ENCODE results near the gene MEP1A. TPM values are rescaled to one million over a fixed set of nuclear protein-coding genes. Genes with fewer than 3 reads are reported as not detected.
"Not testable (repeated sequence)": the region's sequence is repeated elsewhere in the genome, so short reads cannot be mapped to it uniquely, and the experiment has no call there.

MEP1A gene
- polyA plus RNA-seq, 3 donors from 2014 or later, result not detected

DNA sequence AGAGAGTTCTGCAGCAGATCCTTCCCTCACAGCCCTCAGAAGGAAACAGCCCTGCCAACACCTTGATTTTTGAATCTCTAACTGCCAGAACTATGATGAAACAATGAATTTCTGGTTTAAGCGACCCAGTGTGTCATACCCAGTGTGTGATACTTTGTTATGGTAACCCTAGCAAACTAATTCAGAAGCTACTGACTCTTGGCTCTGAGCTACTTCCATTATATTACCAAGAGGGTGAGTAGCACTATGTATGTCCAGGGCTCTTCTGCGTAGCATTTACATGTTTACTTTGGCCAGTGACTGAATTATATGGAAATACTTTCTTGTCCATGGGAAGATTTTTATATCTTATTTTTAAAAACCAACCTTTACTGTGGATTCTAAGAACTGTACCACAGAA is 29.7 kb upstream of the MEP1A start:
- peaks cover 0 to 3% (median 0%) of the 10 kb centered on the region in 6 donors for H3K9me3 Mint-ChIP-seq
- no peaks in the 10 kb centered on the region for H3K4me1 Mint-ChIP-seq
- peaks cover 2 to 6% (median 5%) of the 10 kb centered on the region in 3 donors for H3K27me3 Mint-ChIP-seq (ENCODE audit: low read depth in 3 of 3)
- no peak overlapping the region for H3K4me3 Mint-ChIP-seq
- DNase-seq, result no peak
- no peaks in the 10 kb centered on the region for H3K36me3 Mint-ChIP-seq
- H3K27ac Mint-ChIP-seq, result no peak overlapping the region

DNA sequence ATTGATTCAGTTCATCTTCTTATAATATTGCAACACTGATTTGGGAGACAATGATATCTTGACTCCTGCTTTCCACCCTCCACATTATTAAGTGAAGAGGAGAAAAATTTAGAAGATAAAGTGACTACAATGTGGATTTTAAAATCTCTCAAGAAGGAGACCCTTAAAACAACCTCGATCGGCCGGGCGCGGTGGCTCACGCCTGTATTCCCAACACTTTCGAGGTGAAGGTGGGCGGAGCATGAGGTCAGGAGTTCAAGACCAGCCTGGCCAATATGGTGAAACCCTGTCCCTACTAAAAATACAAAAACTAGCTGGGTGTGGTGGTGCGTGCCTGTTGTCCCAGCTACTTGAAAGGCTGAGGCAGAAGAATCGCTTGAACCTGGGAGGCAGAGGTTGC is 28.9 kb upstream of the MEP1A start:
- H3K4me1 Mint-ChIP-seq; DNase-seq; H3K27me3 Mint-ChIP-seq (ENCODE audit: low read depth in 3 of 3); H3K4me3 Mint-ChIP-seq; H3K9me3 Mint-ChIP-seq; H3K36me3 Mint-ChIP-seq; H3K27ac Mint-ChIP-seq: not testable (repeated sequence)

DNA sequence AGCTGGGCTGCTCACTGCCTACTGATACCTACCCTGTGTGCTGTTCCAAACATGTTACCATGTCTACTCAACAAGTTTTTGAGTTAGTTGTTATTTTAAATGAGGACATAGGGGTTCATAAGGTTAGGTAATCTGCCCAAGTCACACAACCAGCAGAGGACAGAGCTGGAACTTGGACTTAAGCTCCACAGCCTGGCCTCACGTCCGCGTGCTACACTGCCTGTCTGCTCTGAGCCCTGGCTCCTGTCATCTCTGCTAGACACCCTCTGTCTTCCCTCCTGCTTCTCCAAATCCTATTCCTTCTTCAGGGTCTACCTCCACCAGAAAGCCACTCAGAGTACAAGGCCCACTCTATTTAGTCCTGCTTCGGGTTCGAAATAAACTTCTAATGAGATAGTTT is 28.2 kb upstream of the MEP1A start:
- H3K27ac Mint-ChIP-seq, result no peak overlapping the region
- no peak overlapping the region for H3K4me3 Mint-ChIP-seq
- peaks cover 2 to 6% (median 3%) of the 10 kb centered on the region in 3 donors for H3K27me3 Mint-ChIP-seq (ENCODE audit: low read depth in 3 of 3)
- no peaks in the 10 kb centered on the region for H3K36me3 Mint-ChIP-seq
- no peak for DNase-seq
- no peaks in the 10 kb centered on the region for H3K4me1 Mint-ChIP-seq
- peaks cover 0 to 4% (median 0%) of the 10 kb centered on the region in 6 donors for H3K9me3 Mint-ChIP-seq

DNA sequence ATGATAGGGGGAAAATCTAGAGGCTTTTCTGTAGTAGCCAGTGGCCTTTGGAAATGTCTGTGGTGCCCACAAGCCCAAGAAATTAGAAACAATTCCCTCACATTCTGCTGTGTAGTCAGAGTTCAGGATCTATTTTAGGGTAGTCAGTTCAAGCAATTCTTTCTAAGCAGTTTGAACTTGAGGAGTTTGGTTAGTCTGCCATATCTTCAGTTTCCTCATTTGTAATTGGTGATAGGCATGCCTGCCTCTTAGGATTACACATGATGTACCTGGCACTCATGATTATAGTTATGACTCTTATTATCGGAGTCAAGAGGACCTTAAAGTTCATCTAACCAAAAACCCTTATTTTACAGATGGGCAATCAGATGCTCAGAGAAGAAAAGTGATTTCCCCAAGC is 21.2 kb upstream of the MEP1A start:
- no peak for DNase-seq
- Mint-ChIP-seq H3K4me1 (no peaks in the 10 kb centered on the region), H3K4me3 (no peak overlapping the region), H3K36me3 (no peaks in the 10 kb centered on the region), H3K27ac (no peak overlapping the region), H3K27me3 (ENCODE audit: low read depth in 3 of 3) (peaks cover 3 to 4% (median 3%) of the 10 kb centered on the region in 3 donors), H3K9me3 (peaks cover 0 to 4% (median 0%) of the 10 kb centered on the region in 6 donors)

DNA sequence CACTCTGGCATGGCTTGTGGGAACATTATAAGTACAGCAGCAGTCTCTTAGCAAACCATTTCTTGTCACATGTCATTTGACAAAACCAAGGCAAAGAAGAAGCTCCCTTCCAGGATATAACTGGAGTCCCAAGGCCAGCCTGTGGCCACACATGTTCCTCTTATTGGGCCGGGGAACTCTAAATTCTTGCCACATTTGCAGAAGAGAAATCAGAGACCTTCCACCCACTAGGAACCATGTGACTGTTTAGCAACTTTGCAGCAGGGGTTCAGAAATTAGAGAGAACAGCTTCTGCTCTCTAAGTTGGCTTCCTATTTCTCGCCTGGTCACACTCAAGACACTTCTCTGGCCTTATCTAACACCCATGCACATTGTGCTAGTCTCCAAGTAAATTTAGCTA is 20.4 kb upstream of the MEP1A start:
- H3K4me1 Mint-ChIP-seq, result no peaks in the 10 kb centered on the region
- H3K9me3 Mint-ChIP-seq, result peaks cover 0 to 4% (median 0%) of the 10 kb centered on the region in 6 donors
- DNase-seq, result no peak
- H3K27ac Mint-ChIP-seq, result no peak overlapping the region
- H3K36me3 Mint-ChIP-seq, result no peaks in the 10 kb centered on the region
- H3K4me3 Mint-ChIP-seq, result no peak overlapping the region
- H3K27me3 Mint-ChIP-seq (ENCODE audit: low read depth in 3 of 3), result peaks cover 2 to 4% (median 3%) of the 10 kb centered on the region in 3 donors

DNA sequence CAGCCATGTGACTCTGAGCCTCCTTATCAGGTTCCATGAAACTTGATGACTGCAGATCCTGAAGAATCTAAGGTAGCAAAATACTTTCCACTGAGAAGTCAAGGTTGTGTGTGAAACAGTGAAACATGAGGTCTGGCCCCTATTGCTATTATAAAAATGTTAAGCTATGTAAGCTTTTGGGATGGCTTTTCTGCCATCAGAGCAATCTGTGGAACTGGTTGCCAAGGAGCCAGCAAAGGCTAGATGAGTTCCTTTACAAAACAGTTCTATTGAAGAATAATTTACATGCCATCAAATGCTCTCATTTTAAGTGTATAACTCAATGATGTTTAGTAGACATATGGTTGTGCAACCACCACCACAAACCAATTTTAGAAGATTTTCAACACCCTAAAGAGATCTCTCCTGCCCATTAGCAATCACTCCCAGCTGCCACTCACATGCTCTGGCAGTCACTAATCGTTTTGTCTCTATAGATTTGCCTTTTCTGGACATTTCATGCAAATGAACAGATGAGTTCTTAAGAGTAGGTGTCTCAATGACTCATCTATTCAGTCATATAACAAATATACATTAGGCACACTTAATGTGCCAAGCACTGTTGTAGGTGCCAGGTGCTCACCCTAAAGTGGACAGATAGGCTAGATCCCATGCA is 19.9 kb upstream of the MEP1A start:
- no peak for DNase-seq
- H3K4me1 Mint-ChIP-seq, result no peaks in the 10 kb centered on the region
- H3K9me3 Mint-ChIP-seq, result peaks cover 0 to 4% (median 0%) of the 10 kb centered on the region in 6 donors
- H3K27me3 Mint-ChIP-seq (ENCODE audit: low read depth in 3 of 3), result peaks cover 0 to 4% (median 3%) of the 10 kb centered on the region in 3 donors
- H3K27ac Mint-ChIP-seq, result no peak overlapping the region
- no peak overlapping the region for H3K4me3 Mint-ChIP-seq
- no peaks in the 10 kb centered on the region for H3K36me3 Mint-ChIP-seq

DNA sequence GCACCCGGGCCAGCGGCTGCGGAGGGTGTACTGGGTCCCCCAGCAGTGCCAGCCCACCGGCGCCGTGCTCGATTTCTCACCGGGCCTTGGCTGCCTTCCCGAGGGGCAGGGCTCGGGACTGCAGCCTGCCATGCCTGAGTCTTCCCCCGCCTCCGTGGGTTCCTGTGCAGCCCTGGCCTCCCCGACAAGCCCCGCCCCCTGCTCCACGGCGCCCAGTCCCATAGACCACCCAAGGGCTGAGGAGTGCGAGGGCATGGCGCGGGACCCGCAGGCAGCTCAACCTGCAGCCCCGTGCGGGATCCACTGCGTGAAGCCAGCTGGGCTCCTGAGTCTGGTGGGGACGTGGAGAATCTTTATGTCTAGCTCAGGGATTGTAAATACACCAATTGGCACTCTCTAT is 18.5 kb upstream of the MEP1A start:
- H3K27ac Mint-ChIP-seq; H3K9me3 Mint-ChIP-seq; DNase-seq; H3K4me1 Mint-ChIP-seq; H3K27me3 Mint-ChIP-seq (ENCODE audit: low read depth in 3 of 3); H3K36me3 Mint-ChIP-seq; H3K4me3 Mint-ChIP-seq: not testable (repeated sequence)

DNA sequence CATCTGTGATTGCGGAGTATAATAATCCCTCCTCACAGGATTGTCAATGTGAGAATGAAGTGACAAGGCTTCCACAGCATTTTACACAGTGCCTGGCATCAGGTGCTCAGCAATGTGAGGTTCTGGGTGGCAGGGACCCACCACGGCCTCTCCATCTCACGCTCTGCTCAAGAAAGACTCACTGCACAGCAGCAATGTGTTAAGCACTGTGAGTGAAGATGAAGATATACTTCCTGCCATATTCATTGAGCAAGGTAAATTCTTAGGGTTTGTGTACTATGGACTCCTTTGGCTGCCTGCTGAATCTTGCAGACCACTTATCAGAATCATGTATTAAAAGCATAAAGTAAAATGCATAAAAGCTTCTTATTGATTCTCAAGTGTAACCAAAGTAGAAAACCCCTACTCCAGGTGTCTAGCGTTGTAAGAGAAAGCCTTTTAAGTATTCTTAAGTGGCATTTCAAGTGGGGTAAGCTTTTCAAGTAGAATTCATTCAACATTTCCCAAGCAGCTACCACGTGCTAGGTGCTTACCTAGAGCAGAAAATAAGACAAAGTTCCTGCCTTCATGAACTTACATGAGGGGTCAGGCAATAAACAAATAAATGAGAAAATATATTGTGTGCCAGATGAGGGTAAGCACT is 17.0 kb upstream of the MEP1A start:
- no peaks in the 10 kb centered on the region for H3K36me3 Mint-ChIP-seq
- H3K27ac Mint-ChIP-seq, result no peak overlapping the region
- no peak overlapping the region for H3K4me3 Mint-ChIP-seq
- DNase-seq, result no peak
- H3K27me3 Mint-ChIP-seq (ENCODE audit: low read depth in 3 of 3), result peaks cover 0 to 3% (median 2%) of the 10 kb centered on the region in 3 donors
- peaks cover 0 to 2% (median 0%) of the 10 kb centered on the region in 6 donors for H3K9me3 Mint-ChIP-seq
- no peaks in the 10 kb centered on the region for H3K4me1 Mint-ChIP-seq

DNA sequence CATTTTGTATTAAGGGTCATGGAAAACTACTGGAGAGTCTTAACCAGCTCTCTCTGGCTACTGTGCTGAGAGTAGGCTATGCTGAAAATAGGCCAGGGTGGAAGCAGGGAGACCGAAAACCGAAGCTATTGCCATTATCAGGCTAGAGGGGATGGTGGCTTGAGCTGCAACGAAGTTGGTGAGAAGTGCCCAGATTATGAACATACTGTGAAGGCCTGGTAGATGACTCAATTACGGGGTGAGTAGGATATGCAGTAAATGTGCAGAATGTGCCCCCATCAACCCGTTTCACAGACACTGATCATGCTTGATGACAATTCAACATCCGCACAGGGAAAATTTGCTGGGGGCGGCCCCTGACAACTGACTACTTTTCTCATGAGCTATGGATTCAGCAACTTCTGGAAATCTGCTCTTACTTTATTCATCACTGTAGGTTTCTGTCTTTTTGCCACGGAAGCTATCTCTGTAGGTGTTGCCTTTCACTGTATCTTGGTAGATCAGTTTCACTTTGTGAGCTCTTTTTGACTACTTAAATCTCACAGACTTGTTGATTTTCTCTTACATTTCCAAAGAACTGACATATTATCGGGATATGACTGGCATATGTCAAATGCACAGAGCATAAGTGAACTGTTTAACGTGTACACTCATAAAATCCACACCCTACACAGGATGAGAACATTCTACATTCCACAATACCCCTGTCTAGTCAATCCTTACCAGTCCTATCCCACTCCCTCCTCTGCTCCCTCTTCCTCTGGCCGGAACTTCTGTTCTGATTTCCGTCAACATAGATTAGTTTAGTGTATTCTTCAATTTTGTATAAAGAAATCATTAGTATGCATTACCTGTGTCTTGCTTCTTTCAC is 15.5 kb upstream of the MEP1A start:
- no peak overlapping the region for H3K27ac Mint-ChIP-seq
- H3K36me3 Mint-ChIP-seq, result no peaks in the 10 kb centered on the region
- H3K9me3 Mint-ChIP-seq, result peaks cover 0 to 2% (median 0%) of the 10 kb centered on the region in 6 donors
- DNase-seq, result no peak
- no peak overlapping the region for H3K4me3 Mint-ChIP-seq
- H3K27me3 Mint-ChIP-seq (ENCODE audit: low read depth in 3 of 3), result peaks cover 2 to 4% (median 2%) of the 10 kb centered on the region in 3 donors
- no peaks in the 10 kb centered on the region for H3K4me1 Mint-ChIP-seq

DNA sequence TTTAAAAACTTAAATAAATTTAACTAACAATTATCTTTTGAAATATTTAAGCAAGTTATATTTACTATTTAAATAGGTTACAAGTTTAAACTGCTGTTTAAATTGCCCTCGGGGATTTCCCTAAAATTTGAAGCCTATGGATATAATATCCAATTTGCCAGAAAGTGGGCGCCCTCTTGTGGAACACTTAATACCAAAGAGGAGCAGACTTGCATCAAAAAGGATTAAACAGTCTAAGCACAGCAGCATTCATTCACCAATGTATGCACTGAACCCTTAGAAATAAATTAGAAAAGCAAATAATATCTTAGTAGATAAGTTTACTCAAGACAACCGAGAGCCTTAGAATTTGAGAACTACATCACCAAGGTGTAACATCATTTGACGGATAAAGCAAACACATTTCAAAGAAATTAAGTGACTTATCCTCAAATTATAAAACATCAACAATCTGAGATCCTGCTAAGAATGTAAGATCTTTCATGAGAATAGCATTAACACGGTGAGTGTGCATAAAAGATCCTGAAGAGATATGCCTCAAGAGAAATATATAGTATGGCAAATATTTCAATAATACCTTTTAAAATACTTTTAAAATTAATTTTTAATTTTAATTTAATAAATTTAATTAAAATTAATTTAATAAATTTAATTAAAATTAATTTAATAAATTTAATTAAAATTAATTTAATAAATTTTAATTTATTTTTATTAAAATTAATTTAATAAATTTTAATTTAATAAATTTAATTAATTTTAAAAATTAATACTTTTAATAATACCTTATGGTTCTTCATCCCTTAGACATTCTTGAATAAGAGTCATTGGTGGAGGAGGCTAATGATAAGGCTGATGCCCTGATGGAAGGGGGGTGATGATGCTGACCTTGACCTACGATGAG is 11.5 kb upstream of the MEP1A start:
- no peaks in the 10 kb centered on the region for H3K4me1 Mint-ChIP-seq
- no peaks in the 10 kb centered on the region for H3K36me3 Mint-ChIP-seq
- no peaks in the 10 kb centered on the region for H3K9me3 Mint-ChIP-seq
- no peak for DNase-seq
- peaks cover 3 to 5% (median 3%) of the 10 kb centered on the region in 3 donors for H3K27me3 Mint-ChIP-seq (ENCODE audit: low read depth in 3 of 3)
- H3K4me3 Mint-ChIP-seq, result no peak overlapping the region
- no peak overlapping the region for H3K27ac Mint-ChIP-seq

DNA sequence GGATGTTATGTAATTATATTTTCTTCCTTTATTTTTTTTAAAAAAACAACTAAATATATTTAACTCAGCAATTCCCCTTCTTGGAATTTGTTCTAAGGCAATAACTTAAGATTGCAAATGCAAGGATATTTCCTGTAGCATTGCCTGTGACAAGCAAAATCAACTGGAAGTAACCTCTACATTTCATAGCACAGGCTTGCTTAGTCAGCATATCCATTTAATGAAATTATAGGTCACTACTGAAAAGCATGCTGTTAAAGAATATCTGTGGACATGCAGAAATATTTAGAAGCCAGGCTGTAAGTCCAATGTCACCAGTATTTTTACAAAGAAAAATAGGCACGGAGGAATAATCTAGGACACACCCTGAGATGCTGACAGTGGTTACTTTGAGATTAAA is 8.7 kb upstream of the MEP1A start:
- H3K36me3 Mint-ChIP-seq, result no peaks in the 10 kb centered on the region
- peaks cover 3 to 7% (median 3%) of the 10 kb centered on the region in 3 donors for H3K27me3 Mint-ChIP-seq (ENCODE audit: low read depth in 3 of 3)
- H3K9me3 Mint-ChIP-seq, result no peaks in the 10 kb centered on the region
- DNase-seq, result no peak
- H3K27ac Mint-ChIP-seq, result no peak overlapping the region
- no peak overlapping the region for H3K4me3 Mint-ChIP-seq
- no peaks in the 10 kb centered on the region for H3K4me1 Mint-ChIP-seq

DNA sequence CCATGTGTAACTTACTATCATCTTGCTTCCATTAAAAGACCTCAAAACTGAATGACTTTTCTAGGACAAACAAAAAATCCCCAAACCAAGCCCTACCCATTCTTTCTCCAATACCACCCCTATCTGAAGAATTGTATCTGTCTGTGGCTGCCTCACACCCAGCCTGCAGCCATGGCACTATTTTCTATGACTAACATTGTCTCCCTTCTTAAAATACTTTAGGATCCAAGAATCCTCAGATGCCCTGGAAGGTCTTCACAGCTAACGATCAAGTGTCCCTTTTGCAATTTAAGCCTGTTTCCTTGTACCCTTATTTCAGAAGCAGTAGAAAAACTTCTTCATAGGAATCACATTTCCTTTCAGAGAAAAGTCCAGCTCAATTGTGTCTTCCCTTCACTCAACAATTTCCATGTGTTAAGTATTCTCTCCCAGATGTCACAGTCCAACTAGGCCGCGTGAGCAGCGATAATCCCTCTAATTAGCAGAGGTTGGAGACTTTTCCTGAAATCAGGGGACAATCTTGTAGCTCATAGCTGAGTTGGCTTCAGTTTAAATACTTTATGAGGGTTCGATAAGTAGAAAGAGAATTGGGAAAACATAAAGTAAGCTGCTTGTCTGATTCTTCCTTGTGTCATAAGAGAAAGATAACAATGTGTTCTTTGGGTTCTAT is 5.2 kb upstream of the MEP1A start:
- Mint-ChIP-seq H3K4me3 (no peak overlapping the region), H3K27ac (no peak overlapping the region), H3K4me1 (no peaks in the 10 kb centered on the region), H3K9me3 (no peaks in the 10 kb centered on the region), H3K36me3 (no peaks in the 10 kb centered on the region), H3K27me3 (ENCODE audit: low read depth in 3 of 3) (peaks cover 0 to 8% (median 3%) of the 10 kb centered on the region in 3 donors)
- no peak for DNase-seq

DNA sequence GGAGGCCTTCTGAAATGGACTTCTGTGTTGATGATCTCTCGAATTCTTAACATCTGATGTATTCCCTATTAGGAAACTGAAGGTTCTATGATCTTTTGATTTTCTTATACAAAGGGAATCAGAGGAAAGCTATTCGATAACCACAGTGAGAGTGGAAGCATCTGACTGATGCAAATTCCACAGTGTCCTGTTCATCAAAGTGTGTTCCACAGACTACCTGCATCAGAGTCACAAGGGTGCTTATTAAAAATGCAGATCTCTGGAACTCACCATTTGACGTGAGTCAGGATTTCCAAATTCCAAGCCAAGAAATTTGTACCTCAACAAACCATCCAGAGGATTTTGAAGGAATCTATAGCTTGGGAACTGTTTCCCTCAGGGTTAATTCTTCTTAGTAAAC is 4.4 kb upstream of the MEP1A start:
- H3K27ac Mint-ChIP-seq, result no peak overlapping the region
- H3K27me3 Mint-ChIP-seq (ENCODE audit: low read depth in 3 of 3), result peaks cover 0 to 8% (median 1%) of the 10 kb centered on the region in 3 donors
- DNase-seq, result no peak
- no peaks in the 10 kb centered on the region for H3K4me1 Mint-ChIP-seq
- no peaks in the 10 kb centered on the region for H3K9me3 Mint-ChIP-seq
- H3K4me3 Mint-ChIP-seq, result no peak overlapping the region
- H3K36me3 Mint-ChIP-seq, result no peaks in the 10 kb centered on the region
